ENCODE data around the gene UAP1L1. TPM values are rescaled to one million over a fixed set of nuclear protein-coding genes. Genes with fewer than 3 reads are reported as not detected.

UAP1L1 gene
- polyA plus RNA-seq, 2 of the 4 experiments (the other 2 are of a cell fraction): 1.2 to 7.8 TPM

DNA sequence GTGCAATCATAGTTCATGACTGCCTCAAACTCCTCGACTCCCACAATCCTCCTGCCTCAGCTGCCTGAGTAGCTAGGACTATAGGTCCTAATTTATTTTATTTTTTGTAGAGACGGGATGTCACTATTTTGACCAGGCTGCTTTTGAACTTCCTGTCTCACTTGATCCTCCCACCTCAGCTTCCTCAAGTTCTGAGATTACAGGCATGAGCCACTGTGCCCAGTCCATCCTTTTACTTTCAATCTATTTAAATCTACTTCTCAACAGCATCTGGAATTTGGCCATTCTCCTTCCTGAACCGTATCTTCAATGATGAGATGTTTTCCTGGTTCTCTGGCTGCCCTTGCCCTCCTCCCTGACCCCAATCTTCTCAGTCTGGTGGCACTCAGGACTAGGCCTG is 49.5 kb downstream of the UAP1L1 start (continued):
- TF ChIP-seq, protein P1, sequence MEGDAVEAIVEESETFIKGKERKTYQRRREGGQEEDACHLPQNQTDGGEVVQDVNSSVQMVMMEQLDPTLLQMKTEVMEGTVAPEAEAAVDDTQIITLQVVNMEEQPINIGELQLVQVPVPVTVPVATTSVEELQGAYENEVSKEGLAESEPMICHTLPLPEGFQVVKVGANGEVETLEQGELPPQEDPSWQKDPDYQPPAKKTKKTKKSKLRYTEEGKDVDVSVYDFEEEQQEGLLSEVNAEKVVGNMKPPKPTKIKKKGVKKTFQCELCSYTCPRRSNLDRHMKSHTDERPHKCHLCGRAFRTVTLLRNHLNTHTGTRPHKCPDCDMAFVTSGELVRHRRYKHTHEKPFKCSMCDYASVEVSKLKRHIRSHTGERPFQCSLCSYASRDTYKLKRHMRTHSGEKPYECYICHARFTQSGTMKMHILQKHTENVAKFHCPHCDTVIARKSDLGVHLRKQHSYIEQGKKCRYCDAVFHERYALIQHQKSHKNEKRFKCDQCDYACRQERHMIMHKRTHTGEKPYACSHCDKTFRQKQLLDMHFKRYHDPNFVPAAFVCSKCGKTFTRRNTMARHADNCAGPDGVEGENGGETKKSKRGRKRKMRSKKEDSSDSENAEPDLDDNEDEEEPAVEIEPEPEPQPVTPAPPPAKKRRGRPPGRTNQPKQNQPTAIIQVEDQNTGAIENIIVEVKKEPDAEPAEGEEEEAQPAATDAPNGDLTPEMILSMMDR (IDR thresholded peaks at IDR 0.05): no peak

DNA sequence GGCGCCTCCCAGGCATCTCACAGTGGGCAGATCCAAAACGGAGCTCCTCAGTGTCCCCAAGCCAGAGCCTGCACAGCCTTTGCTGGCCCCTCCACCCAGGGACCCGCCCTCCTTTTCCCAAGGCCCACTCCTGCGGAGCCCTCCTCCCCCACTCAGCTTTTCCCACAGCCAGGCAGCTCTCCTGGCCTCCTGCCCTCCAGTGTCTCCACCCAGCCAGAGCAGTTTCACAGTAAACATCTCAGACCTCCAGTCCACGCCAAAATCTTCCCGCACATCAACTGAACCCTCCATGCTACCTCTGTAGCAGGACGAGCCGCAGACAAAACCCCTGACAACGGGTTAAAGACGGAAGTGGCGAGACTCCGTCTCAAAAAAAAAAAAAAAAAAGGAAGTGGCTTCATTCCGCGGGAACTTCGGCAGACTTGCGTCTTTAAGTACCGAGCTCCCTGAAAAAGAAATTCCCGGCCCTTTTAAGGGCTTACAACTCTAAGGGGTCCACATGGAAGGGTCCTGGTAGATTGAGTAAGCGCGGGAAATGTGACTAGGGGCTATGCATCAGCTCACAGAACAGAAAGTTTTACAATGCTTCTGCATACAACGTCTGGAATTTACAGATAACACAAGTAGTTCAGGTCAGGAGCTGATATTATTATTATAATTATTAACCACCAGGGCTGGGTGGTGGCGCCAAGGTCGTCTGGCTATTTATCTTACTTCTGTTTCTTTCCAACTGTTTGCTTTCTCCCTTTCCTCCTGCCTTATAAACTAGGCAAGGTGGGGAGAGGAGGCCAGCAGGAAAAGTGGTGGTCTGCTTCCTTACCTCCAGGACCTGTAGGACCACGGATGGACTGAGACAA is 50.2 kb downstream of the UAP1L1 start:
- Histone ChIP-seq H3K4me1 (peaks cover 17% of the 10 kb centered on the region), H3K4me2 (peak overlapping the region; percentile 100), H3K4me3 (peak overlapping the region; percentile 94), H3K9me3 (no peaks in the 10 kb centered on the region), H3K27ac (peak overlapping the region; percentile 98)
- POLR2A ChIA-PET: interaction anchor here (0.6 to 1.2 kb wide), 7 partner anchors 36 to 461 kb away, joined by 3 to 5 read pairs (median 4); partner anchors contain the start of genes ANAPC2, SSNA1, TPRN and TUBB4B
- CTCF ChIA-PET: interaction anchor here (0.7 to 2.4 kb wide), 11 partner anchors 9 to 109 kb away, joined by 3 to 9 read pairs (median 4); partner anchors contain the start of gene RNF224
- FAIRE-seq (no peak), ATAC-seq (no peak; a peak in 1 of 6 replicates), DNase-seq (ENCODE audit: low read depth in 1 of 2, low spot score in 1 of 2) (peak in 1 of 2 experiments; percentile 57)
- TF ChIP-seq, protein P2, sequence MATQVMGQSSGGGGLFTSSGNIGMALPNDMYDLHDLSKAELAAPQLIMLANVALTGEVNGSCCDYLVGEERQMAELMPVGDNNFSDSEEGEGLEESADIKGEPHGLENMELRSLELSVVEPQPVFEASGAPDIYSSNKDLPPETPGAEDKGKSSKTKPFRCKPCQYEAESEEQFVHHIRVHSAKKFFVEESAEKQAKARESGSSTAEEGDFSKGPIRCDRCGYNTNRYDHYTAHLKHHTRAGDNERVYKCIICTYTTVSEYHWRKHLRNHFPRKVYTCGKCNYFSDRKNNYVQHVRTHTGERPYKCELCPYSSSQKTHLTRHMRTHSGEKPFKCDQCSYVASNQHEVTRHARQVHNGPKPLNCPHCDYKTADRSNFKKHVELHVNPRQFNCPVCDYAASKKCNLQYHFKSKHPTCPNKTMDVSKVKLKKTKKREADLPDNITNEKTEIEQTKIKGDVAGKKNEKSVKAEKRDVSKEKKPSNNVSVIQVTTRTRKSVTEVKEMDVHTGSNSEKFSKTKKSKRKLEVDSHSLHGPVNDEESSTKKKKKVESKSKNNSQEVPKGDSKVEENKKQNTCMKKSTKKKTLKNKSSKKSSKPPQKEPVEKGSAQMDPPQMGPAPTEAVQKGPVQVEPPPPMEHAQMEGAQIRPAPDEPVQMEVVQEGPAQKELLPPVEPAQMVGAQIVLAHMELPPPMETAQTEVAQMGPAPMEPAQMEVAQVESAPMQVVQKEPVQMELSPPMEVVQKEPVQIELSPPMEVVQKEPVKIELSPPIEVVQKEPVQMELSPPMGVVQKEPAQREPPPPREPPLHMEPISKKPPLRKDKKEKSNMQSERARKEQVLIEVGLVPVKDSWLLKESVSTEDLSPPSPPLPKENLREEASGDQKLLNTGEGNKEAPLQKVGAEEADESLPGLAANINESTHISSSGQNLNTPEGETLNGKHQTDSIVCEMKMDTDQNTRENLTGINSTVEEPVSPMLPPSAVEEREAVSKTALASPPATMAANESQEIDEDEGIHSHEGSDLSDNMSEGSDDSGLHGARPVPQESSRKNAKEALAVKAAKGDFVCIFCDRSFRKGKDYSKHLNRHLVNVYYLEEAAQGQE (IDR thresholded peaks at IDR 0.05): no peak
- TF ChIP-seq NPAS2 (CRISPR knock-in tag; IDR thresholded peaks at IDR 0.05; ENCODE audit: borderline replicate concordance) (no peak), CBX2 (IDR thresholded peaks at IDR 0.05; ENCODE audit: borderline replicate concordance, low read depth) (no peak), BHLHE40 (IDR thresholded peaks at IDR 0.05; ENCODE audit: low read depth, low read length) (no peak), PHF8 (IDR thresholded peaks at IDR 0.05; ENCODE audit: borderline replicate concordance, low read depth) (no peak), JUNB (IDR thresholded peaks at IDR 0.05) (no peak)
- TF ChIP-seq, protein P3, sequence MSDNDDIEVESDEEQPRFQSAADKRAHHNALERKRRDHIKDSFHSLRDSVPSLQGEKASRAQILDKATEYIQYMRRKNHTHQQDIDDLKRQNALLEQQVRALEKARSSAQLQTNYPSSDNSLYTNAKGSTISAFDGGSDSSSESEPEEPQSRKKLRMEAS (IDR thresholded peaks at IDR 0.05): 0 out of 2 replicates have a peak, but pooled peaks have one; percentile 23
- TF ChIP-seq, protein P4, sequence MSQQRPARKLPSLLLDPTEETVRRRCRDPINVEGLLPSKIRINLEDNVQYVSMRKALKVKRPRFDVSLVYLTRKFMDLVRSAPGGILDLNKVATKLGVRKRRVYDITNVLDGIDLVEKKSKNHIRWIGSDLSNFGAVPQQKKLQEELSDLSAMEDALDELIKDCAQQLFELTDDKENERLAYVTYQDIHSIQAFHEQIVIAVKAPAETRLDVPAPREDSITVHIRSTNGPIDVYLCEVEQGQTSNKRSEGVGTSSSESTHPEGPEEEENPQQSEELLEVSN (IDR thresholded peaks at IDR 0.05; ENCODE audit: borderline replicate concordance, low read depth): 0 out of 2 replicates have a peak, but pooled peaks have one; percentile 38
- TF ChIP-seq, protein P1 (IDR thresholded peaks at IDR 0.05): no peak
- TF ChIP-seq, protein P5, sequence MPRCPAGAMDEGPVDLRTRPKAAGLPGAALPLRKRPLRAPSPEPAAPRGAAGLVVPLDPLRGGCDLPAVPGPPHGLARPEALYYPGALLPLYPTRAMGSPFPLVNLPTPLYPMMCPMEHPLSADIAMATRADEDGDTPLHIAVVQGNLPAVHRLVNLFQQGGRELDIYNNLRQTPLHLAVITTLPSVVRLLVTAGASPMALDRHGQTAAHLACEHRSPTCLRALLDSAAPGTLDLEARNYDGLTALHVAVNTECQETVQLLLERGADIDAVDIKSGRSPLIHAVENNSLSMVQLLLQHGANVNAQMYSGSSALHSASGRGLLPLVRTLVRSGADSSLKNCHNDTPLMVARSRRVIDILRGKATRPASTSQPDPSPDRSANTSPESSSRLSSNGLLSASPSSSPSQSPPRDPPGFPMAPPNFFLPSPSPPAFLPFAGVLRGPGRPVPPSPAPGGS (IDR thresholded peaks at IDR 0.05): no peak
- WGBS (ENCODE audit: missing lambda C conversion rate): 5% methylated on average over 24 of the region's 24 CpGs

Data from A549 (cell line).